Neural progenitor cell (in vitro differentiated cells): ENCODE data around the gene KLK10. TPM values are rescaled to one million over a fixed set of nuclear protein-coding genes. Genes with fewer than 3 reads are reported as not detected.

Experiments
- DNase-seq: peaks from one replicate; pipeline ENCODE4 v3.0.0-alpha.2; 2016; ENCODE audit warnings: low spot score
- H2AFZ ChIP-seq: fragments of 200-600 bp; sonication (generic); replicated peaks from 2 replicates; pipeline ENCODE4 v1.6.1; 2016; ENCODE audit warnings: antibody characterized with exemption
- H3F3A ChIP-seq: fragments of 200-600 bp; sonication (generic); 2 replicates; pipeline ENCODE4 v1.6.1; 2016; ENCODE audit warnings: antibody characterized with exemption, low read depth
- H3K27ac ChIP-seq: fragments of 200-600 bp; sonication (generic); 2 replicates; pipeline ENCODE4 v1.5.1; 2016; ENCODE audit warnings: mild to moderate bottlenecking
- H3K27me3 ChIP-seq: fragments of 200-600 bp; sonication (generic); 2 replicates; pipeline ENCODE4 v1.6.1; 2016; ENCODE audit warnings: mild to moderate bottlenecking, moderate library complexity
- H3K36me3 ChIP-seq: fragments of 200-600 bp; sonication (generic); 2 replicates; pipeline ENCODE4 v1.5.1; 2016
- H3K4me1 ChIP-seq: fragments of 200-600 bp; sonication (generic); 2 replicates; pipeline ENCODE4 v1.6.1; 2016; ENCODE audit warnings: mixed run types
- H3K4me2 ChIP-seq: fragments of 200-600 bp; sonication (generic); 2 replicates; pipeline ENCODE4 v1.6.1; 2016
- H3K4me3 ChIP-seq: fragments of 200-600 bp; sonication (generic); 2 replicates; pipeline ENCODE4 v1.5.1; 2016
- H3K79me2 ChIP-seq: fragments of 200-600 bp; sonication (generic); 2 replicates; pipeline ENCODE4 v1.6.1; 2016; ENCODE audit warnings: low read depth
- H3K9ac ChIP-seq: fragments of 200-600 bp; sonication (generic); 2 replicates; pipeline ENCODE4 v1.6.1; 2016
- H3K9me3 ChIP-seq: fragments of 200-600 bp; sonication (generic); 2 replicates; pipeline ENCODE4 v1.5.1; 2016; ENCODE audit warnings: low read depth
- H4K20me1 ChIP-seq: fragments of 200-600 bp; sonication (generic); 2 replicates; pipeline ENCODE4 v1.6.1; 2016; ENCODE audit warnings: low read depth
- H3K27ac Mint-ChIP-seq: 3 replicates; pipeline ENCODE4 v1.8.0; 2021; ENCODE audit warnings: mixed read lengths
- H3K27me3 Mint-ChIP-seq: 2 replicates; pipeline ENCODE4 v1.8.0; 2022; ENCODE audit warnings: low read depth, mild to moderate bottlenecking, inconsistent platforms, moderate library complexity, mixed read lengths; ENCODE audit not compliant: insufficient read depth
- H3K36me3 Mint-ChIP-seq: 3 replicates; pipeline ENCODE4 v1.8.0; 2021; ENCODE audit warnings: mixed read lengths
- H3K4me1 Mint-ChIP-seq: 3 replicates; pipeline ENCODE4 v1.8.0; 2021; ENCODE audit warnings: mixed read lengths
- H3K4me3 Mint-ChIP-seq: 3 replicates; pipeline ENCODE4 v1.8.0; 2021; ENCODE audit warnings: mild to moderate bottlenecking, moderate library complexity, mixed read lengths
- H3K9me3 Mint-ChIP-seq: 3 replicates; pipeline ENCODE4 v1.8.0; 2020; ENCODE audit warnings: mixed read lengths
- CTCF ChIP-seq: fragments of 200-600 bp; sonication (generic); IDR thresholded peaks from 2 replicates; pipeline ENCODE4 v1.5.1; 2017; ENCODE audit warnings: antibody characterized with exemption, mild to moderate bottlenecking
- EZH2 ChIP-seq: fragments of 200-600 bp; sonication (generic); IDR thresholded peaks from 2 replicates; pipeline ENCODE4 v1.6.1; 2017; ENCODE audit warnings: antibody characterized with exemption, mild to moderate bottlenecking, moderate library complexity
- EZH2phosphoT487 ChIP-seq: fragments of 200-600 bp; sonication (generic); IDR thresholded peaks from 2 replicates; pipeline ENCODE4 v1.6.1; 2017; ENCODE audit warnings: antibody characterized with exemption
- total RNA-seq: library from RNA; depleted of rRNA; stranded (reverse); fragments of >200 nt; gene quantifications from 2 replicates; pipeline ENCODE4 v1.2.3, GENCODE V29; 2015; ENCODE audit warnings: low replicate concordance

Gene KLK10
- total RNA-seq, 1 donor from 2014 or later: not detected

GRCh38 chr19:51060336-51060735 lies 40.8 kb upstream of the KLK10 start:
- H3K27me3 ChIP-seq: peaks cover 17% of the 10 kb centered on the region
- Mint-ChIP-seq H3K9me3 (no peaks in the 10 kb centered on the region), H3K36me3 (no peaks in the 10 kb centered on the region), H3K4me3 (no peak overlapping the region), H3K4me1 (peaks cover 2% of the 10 kb centered on the region), H3K27me3 (peaks cover 15% of the 10 kb centered on the region), H3K27ac (no peak overlapping the region)
- no peaks in the 10 kb centered on the region for H3K79me2 ChIP-seq
- no peak overlapping the region for H3K9ac ChIP-seq
- H2AFZ ChIP-seq: no peak overlapping the region
- H3K4me3 ChIP-seq: no peak overlapping the region
- no peaks in the 10 kb centered on the region for H3K4me1 ChIP-seq
- H3K27ac ChIP-seq: no peak overlapping the region
- no peak overlapping the region for H3K4me2 ChIP-seq
- H3K9me3 ChIP-seq: no peaks in the 10 kb centered on the region
- no peaks in the 10 kb centered on the region for H3K36me3 ChIP-seq
- TF ChIP-seq EZH2phosphoT487: no peak
- no peak for TF ChIP-seq EZH2
- no peak for TF ChIP-seq CTCF
- H3F3A ChIP-seq: no peaks in the 10 kb centered on the region
- H4K20me1 ChIP-seq: no peaks in the 10 kb centered on the region
- no peak for DNase-seq

- H3K36me3 ChIP-seq: no peaks in the 10 kb centered on the region
- H3K9ac ChIP-seq: no peak overlapping the region
- DNase-seq: no peak
- peaks cover 20% of the 10 kb centered on the region for H3K27me3 Mint-ChIP-seq
- H3K4me3 Mint-ChIP-seq: no peak overlapping the region
- H3K27ac ChIP-seq: no peak overlapping the region
- TF ChIP-seq EZH2phosphoT487 (no peak), EZH2 (no peak), CTCF (no peak)
- no peaks in the 10 kb centered on the region for H3K4me1 Mint-ChIP-seq
- no peaks in the 10 kb centered on the region for H3F3A ChIP-seq
- H3K9me3 Mint-ChIP-seq: no peaks in the 10 kb centered on the region
- H3K27ac Mint-ChIP-seq: no peak overlapping the region
- no peaks in the 10 kb centered on the region for H3K79me2 ChIP-seq
- no peaks in the 10 kb centered on the region for H3K9me3 ChIP-seq
- H2AFZ ChIP-seq: no peak overlapping the region
- no peaks in the 10 kb centered on the region for H3K36me3 Mint-ChIP-seq
- H3K27me3 ChIP-seq: peaks cover 11% of the 10 kb centered on the region
- no peak overlapping the region for H3K4me2 ChIP-seq
- H3K4me1 ChIP-seq: no peaks in the 10 kb centered on the region
- H4K20me1 ChIP-seq: no peaks in the 10 kb centered on the region
- no peak overlapping the region for H3K4me3 ChIP-seq
Measured at GRCh38 chr19:51059715-51060114, 40.2 kb upstream of the KLK10 start.

GRCh38 chr19:51055866-51056265 lies 36.4 kb upstream of the KLK10 start:
- Histone ChIP-seq H2AFZ (no peak overlapping the region), H3K27ac (no peak overlapping the region), H3K79me2 (no peaks in the 10 kb centered on the region), H3F3A (no peaks in the 10 kb centered on the region), H3K4me3 (no peak overlapping the region), H3K36me3 (no peaks in the 10 kb centered on the region), H3K4me1 (no peaks in the 10 kb centered on the region), H3K9me3 (no peaks in the 10 kb centered on the region), H3K9ac (no peak overlapping the region), H4K20me1 (no peaks in the 10 kb centered on the region), H3K27me3 (no peaks in the 10 kb centered on the region), H3K4me2 (no peak overlapping the region)
- Mint-ChIP-seq H3K36me3 (no peaks in the 10 kb centered on the region), H3K27ac (no peak overlapping the region), H3K4me3 (no peak overlapping the region), H3K9me3 (no peaks in the 10 kb centered on the region), H3K4me1 (peaks cover 7% of the 10 kb centered on the region), H3K27me3 (peaks cover 22% of the 10 kb centered on the region)
- TF ChIP-seq EZH2 (no peak), EZH2phosphoT487 (no peak), CTCF (no peak)
- DNase-seq: no peak

- H4K20me1 ChIP-seq: no peaks in the 10 kb centered on the region
- H3K27me3 ChIP-seq: no peaks in the 10 kb centered on the region
- no peak overlapping the region for H3K4me3 Mint-ChIP-seq
- no peak for DNase-seq
- H3K27me3 Mint-ChIP-seq: peaks cover 4% of the 10 kb centered on the region
- TF ChIP-seq CTCF (no peak), EZH2 (no peak), EZH2phosphoT487 (no peak)
- no peaks in the 10 kb centered on the region for H3K36me3 Mint-ChIP-seq
- H3K4me2 ChIP-seq: peak overlapping the region; percentile 48
- H3F3A ChIP-seq: peaks cover 15% of the 10 kb centered on the region
- no peak overlapping the region for H3K27ac ChIP-seq
- H3K9me3 ChIP-seq: no peaks in the 10 kb centered on the region
- H3K9me3 Mint-ChIP-seq: no peaks in the 10 kb centered on the region
- no peaks in the 10 kb centered on the region for H3K79me2 ChIP-seq
- H3K27ac Mint-ChIP-seq: peak overlapping the region; percentile 14
- H2AFZ ChIP-seq: peak overlapping the region; percentile 55
- peaks cover 11% of the 10 kb centered on the region for H3K4me1 Mint-ChIP-seq
- peaks cover 10% of the 10 kb centered on the region for H3K4me1 ChIP-seq
- no peak overlapping the region for H3K9ac ChIP-seq
- H3K36me3 ChIP-seq: no peaks in the 10 kb centered on the region
- no peak overlapping the region for H3K4me3 ChIP-seq
Measured at GRCh38 chr19:51047031-51047335, 27.5 kb upstream of the KLK10 start.
